Activated CD8-positive, alpha-beta T cell treated with anti-CD3 and anti-CD28 coated beads for 36 hours (primary cell): ENCODE measurements around the gene RAI1. TPM values are rescaled to one million over a fixed set of nuclear protein-coding genes. Genes with fewer than 3 reads are reported as not detected.
A peak's percentile ranks its signal among the peaks of the same experiment; 100 is the strongest.
"Not testable (repeated sequence)": the region's sequence is repeated elsewhere in the genome, so short reads cannot be mapped to it uniquely, and the experiment has no call there.

Experiments
- ATAC-seq: fragments of 200-7000 bp; cut with Tn5 transposase; one replicate; pipeline ENCODE4 v1.10.0; 2021; ENCODE audit warnings: mild to moderate bottlenecking, moderate library complexity
- CTCF ChIA-PET: fragments of 350-600 bp; sonication (Branson Sonifier 250); formaldehyde crosslinking; loops from one replicate; lab custom pipeline; 2021; ENCODE audit warnings: antibody characterized with exemption; lab: Charles Lee
- POLR2A ChIA-PET: fragments of 350-600 bp; sonication (Branson Sonifier 250); formaldehyde crosslinking; loops from one replicate; lab custom pipeline; 2021; ENCODE audit warnings: antibody characterized with exemption; lab: Charles Lee
- DNase-seq: peaks from one replicate; pipeline ENCODE4 v3.0.0-alpha.2; 2020
- H3K27ac Mint-ChIP-seq: one replicate; pipeline ENCODE4 v1.8.0; 2021; ENCODE audit warnings: mild to moderate bottlenecking, mixed read lengths
- H3K27me3 Mint-ChIP-seq: one replicate; pipeline ENCODE4 v1.8.0; 2021; ENCODE audit warnings: mixed read lengths
- H3K36me3 Mint-ChIP-seq: one replicate; pipeline ENCODE4 v1.8.0; 2021; ENCODE audit warnings: low read depth, mixed read lengths
- H3K4me1 Mint-ChIP-seq: one replicate; pipeline ENCODE4 v1.8.0; 2021; ENCODE audit warnings: low read depth, mixed read lengths
- H3K4me3 Mint-ChIP-seq: one replicate; pipeline ENCODE4 v1.8.0; 2021; ENCODE audit warnings: mild to moderate bottlenecking, moderate library complexity, mixed read lengths
- H3K9me3 Mint-ChIP-seq: one replicate; pipeline ENCODE4 v1.8.0; 2021; ENCODE audit warnings: mixed read lengths
- intact Hi-C: fragments of 100-400 bp; cut with micrococcal nuclease; formaldehyde crosslinking; loops from one replicate; pipeline ENCODE4 v1.10.0; 2022
- total RNA-seq, 2 experiments: library from RNA; stranded (reverse); gene quantifications; one replicate each; pipeline ENCODE4 v1.2.3, GENCODE V29; 2021
- TF ChIP-seq, protein P1 (sequence below): fragments of 200-600 bp; IDR thresholded peaks from one replicate; pipeline ENCODE4 v1.8.0; 2022; ENCODE audit warnings: antibody characterized with exemption, mild to moderate bottlenecking

RAI1 gene, protein sequence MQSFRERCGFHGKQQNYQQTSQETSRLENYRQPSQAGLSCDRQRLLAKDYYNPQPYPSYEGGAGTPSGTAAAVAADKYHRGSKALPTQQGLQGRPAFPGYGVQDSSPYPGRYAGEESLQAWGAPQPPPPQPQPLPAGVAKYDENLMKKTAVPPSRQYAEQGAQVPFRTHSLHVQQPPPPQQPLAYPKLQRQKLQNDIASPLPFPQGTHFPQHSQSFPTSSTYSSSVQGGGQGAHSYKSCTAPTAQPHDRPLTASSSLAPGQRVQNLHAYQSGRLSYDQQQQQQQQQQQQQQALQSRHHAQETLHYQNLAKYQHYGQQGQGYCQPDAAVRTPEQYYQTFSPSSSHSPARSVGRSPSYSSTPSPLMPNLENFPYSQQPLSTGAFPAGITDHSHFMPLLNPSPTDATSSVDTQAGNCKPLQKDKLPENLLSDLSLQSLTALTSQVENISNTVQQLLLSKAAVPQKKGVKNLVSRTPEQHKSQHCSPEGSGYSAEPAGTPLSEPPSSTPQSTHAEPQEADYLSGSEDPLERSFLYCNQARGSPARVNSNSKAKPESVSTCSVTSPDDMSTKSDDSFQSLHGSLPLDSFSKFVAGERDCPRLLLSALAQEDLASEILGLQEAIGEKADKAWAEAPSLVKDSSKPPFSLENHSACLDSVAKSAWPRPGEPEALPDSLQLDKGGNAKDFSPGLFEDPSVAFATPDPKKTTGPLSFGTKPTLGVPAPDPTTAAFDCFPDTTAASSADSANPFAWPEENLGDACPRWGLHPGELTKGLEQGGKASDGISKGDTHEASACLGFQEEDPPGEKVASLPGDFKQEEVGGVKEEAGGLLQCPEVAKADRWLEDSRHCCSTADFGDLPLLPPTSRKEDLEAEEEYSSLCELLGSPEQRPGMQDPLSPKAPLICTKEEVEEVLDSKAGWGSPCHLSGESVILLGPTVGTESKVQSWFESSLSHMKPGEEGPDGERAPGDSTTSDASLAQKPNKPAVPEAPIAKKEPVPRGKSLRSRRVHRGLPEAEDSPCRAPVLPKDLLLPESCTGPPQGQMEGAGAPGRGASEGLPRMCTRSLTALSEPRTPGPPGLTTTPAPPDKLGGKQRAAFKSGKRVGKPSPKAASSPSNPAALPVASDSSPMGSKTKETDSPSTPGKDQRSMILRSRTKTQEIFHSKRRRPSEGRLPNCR (N-terminal part only)
- total RNA-seq: 10 to 100 TPM; 18.1 to 20.3 TPM

DNA sequence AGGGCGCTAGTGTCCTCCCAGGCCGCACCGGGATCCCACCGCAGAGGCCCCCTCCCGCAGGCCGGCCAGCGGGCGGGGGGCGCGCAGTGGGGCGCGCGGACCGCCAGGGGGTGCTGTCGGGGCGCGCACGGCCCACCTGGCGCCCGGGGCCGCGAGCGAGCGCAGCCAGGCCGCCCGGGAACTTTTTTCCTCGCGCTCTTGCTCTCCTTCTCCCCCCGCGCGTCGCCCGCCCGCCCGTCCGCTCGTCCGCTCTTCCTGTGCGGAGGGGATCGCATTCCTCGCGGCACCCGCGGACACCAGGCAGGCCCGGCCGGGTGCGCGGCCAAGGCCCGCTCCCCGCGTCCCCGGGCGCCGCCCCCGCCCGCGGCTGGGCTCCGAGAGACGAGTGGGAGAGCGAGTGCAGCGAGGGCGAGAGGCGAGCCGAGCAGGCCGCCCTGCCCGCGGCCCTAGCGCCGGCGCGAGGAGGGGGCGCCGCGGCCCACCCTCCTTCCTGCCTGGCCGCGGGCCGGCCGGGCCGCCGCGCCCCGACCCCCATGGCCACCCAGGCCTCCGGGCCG is at the start of gene RAI1:
Gene RAI1, plus strand, starts transcription at position 272 of the 557 bp plus-strand sequence. CDS start 111,491 bp downstream, outside the sequence.
- ChIA-PET CTCF (interaction anchor here (0.9 to 2.8 kb wide), 13 partner anchors 8 to 352 kb away, joined by 3 to 22 read pairs (median 7); no protein-coding TSS in a partner anchor), POLR2A (interaction anchor here (0.6 to 3.5 kb wide), 15 partner anchors 9 to 211 kb away, joined by 3 to 52 read pairs (median 5); partner anchors contain the start of gene SREBF1)
- Mint-ChIP-seq H3K9me3 (no peaks in the 10 kb centered on the region), H3K27me3 (no peaks in the 10 kb centered on the region), H3K4me3 (peak within 1 kb of the TSS; percentile 80), H3K4me1 (peaks cover 38% of the 10 kb centered on the region), H3K27ac (peak within 1 kb of the TSS; percentile 91), H3K36me3 (peaks cover 3% of the 10 kb centered on the region)
- DNase-seq (peak; percentile 73), ATAC-seq (peak; percentile 65)
- TF ChIP-seq, protein P1, sequence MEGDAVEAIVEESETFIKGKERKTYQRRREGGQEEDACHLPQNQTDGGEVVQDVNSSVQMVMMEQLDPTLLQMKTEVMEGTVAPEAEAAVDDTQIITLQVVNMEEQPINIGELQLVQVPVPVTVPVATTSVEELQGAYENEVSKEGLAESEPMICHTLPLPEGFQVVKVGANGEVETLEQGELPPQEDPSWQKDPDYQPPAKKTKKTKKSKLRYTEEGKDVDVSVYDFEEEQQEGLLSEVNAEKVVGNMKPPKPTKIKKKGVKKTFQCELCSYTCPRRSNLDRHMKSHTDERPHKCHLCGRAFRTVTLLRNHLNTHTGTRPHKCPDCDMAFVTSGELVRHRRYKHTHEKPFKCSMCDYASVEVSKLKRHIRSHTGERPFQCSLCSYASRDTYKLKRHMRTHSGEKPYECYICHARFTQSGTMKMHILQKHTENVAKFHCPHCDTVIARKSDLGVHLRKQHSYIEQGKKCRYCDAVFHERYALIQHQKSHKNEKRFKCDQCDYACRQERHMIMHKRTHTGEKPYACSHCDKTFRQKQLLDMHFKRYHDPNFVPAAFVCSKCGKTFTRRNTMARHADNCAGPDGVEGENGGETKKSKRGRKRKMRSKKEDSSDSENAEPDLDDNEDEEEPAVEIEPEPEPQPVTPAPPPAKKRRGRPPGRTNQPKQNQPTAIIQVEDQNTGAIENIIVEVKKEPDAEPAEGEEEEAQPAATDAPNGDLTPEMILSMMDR: peak; percentile 60
- intact Hi-C loops: loop anchor here (5.0 kb wide), 1 partner anchor 176 kb away; no protein-coding TSS in a partner anchor

DNA sequence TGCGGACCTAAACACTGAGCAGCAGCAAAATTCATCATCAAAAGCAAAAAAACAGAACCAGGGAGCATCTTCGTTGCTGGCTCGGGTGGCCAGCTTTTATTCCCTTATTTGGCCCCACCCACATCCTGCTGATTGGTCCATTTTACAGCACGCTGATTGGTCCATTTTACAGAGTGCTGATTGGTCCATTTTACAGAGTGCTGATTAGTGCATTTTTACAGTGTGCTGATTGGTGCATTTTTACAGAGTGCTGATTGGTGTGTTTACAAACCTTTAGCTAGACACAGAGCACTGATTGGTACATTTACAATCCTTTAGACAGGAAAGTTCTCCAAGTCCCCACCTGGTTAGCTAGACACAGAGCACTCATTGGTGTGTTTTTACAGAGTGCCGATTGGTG is 48.6 kb upstream of the RAI1 start:
- POLR2A ChIA-PET: interaction anchor here (0.7 kb wide), 1 partner anchor 419 kb away, joined by 3 read pairs; no protein-coding TSS in a partner anchor
- intact Hi-C loops: not testable (repeated sequence)

DNA sequence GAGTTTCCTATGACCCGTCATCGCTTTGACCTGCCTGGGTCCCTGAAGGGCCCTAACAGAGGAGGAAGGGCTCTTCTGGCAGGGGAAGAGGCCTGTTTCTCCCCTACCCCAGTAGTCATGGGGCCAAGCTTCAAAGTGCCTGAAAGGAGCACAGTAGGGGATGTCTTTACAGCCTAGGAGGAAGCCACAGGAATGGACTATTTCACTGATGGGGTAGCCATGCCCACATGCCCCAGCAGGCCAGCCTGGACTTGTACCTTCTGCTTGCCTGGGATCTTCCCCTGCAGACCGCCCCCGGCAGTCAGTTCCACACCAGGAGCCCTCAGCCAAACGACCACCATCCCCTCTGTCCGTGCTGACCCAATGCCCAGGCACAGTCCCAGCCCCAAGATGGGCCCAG is 47.9 kb upstream of the RAI1 start:
- Mint-ChIP-seq H3K4me1 (peaks cover 8% of the 10 kb centered on the region), H3K36me3 (no peaks in the 10 kb centered on the region), H3K9me3 (no peaks in the 10 kb centered on the region), H3K4me3 (no peak overlapping the region), H3K27me3 (no peaks in the 10 kb centered on the region), H3K27ac (no peak overlapping the region)
- ChIA-PET CTCF (interaction anchor here (1.2 to 2.3 kb wide), 4 partner anchors 9 to 278 kb away, joined by 6 to 9 read pairs (median 7); no protein-coding TSS in a partner anchor), POLR2A (no interaction called here)
- intact Hi-C loops: no loop called here
- no peak for ATAC-seq
- TF ChIP-seq, protein P1: no peak
- DNase-seq: no peak

More for the DNA sequence above, 48.6 kb upstream of the RAI1 start:
- peak; percentile 15 for DNase-seq
- not testable (repeated sequence) for H3K27ac Mint-ChIP-seq, H3K4me1 Mint-ChIP-seq, H3K9me3 Mint-ChIP-seq, H3K27me3 Mint-ChIP-seq, H3K4me3 Mint-ChIP-seq, ATAC-seq, H3K36me3 Mint-ChIP-seq
- CTCF ChIA-PET: interaction anchor here (1.2 to 2.3 kb wide), 4 partner anchors 9 to 278 kb away, joined by 6 to 9 read pairs (median 7); no protein-coding TSS in a partner anchor

DNA sequence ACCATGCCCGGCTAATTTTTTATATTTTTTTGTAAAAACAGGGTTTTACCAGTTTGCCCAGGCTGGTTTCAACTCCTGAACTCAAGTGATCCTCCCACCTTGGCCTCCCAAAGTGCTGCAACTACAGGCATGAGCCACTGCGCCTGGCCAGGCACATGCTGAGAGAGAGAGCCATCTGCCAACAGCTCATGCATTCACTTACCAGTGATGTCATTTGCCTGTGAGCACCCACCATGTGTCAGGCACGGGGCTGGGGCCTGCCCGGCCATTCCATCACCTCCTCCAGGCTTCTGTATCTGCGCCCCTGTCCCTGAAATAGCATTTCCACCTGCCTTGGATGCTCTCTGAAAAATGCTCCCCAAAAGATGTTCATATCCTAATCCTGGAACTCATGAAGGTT is 46.1 kb upstream of the RAI1 start:
- ChIA-PET POLR2A (no interaction called here), CTCF (interaction anchor here (0.7 to 8.5 kb wide), 2 partner anchors 139 to 280 kb away, joined by 3 to 100 read pairs; partner anchors contain the start of gene RASD1)
- ATAC-seq (no peak), DNase-seq (no peak)
- Mint-ChIP-seq H3K4me1 (no peaks in the 10 kb centered on the region), H3K36me3 (no peaks in the 10 kb centered on the region), H3K27me3 (no peaks in the 10 kb centered on the region), H3K4me3 (no peak overlapping the region), H3K27ac (no peak overlapping the region), H3K9me3 (no peaks in the 10 kb centered on the region)
- TF ChIP-seq, protein P1: no peak
- intact Hi-C loops: no loop called here

DNA sequence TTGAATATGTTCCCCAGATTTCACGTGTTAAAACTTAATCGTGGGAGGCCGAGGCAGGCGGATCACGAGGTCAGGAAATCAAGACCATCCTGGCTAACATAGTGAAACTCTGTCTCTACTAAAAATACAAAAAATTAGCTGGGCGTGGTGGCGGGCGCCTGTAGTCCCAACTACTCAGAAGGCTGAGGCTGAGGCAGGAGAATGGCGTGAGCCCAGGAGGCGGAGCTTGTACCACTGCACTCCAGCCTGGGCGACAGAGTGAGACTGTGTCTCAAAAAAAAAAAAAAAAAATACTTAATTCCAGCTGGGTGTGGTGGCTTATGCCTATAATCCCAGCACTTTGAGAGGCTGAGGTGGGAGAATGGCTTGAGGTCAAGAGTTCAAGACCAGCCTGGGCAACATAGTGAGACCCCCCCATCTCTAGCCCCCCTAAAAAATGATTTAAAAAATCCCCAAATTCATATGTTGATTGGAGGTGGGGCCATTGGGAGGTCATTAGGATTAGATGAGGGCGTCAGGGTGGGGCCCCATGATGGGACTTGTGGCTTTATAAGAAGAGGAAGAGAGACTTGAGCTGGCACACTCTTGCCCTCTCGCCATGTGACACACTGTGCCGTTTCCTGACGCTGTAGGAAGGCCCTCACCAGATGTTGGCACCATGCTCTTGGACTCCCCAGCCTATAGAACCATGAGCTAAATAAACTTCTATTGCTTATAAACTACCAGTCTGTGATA is 45.6 kb upstream of the RAI1 start:
- H3K36me3 Mint-ChIP-seq, DNase-seq, H3K9me3 Mint-ChIP-seq, H3K27me3 Mint-ChIP-seq, H3K4me3 Mint-ChIP-seq, H3K27ac Mint-ChIP-seq, POLR2A ChIA-PET, ATAC-seq, H3K4me1 Mint-ChIP-seq, intact Hi-C loops: not testable (repeated sequence)
- CTCF ChIA-PET: interaction anchor here (1.2 to 8.5 kb wide), 4 partner anchors 22 to 280 kb away, joined by 4 to 100 read pairs (median 6); partner anchors contain the start of genes PEMT and RASD1
